Hepatocyte (in vitro differentiated cells): ENCODE results near the gene ADGRF3.

Experiments used
- CTCF ChIP-seq: fragments of 200-600 bp; sonication (generic); IDR thresholded peaks from 2 replicates; pipeline ENCODE4 v1.5.1; 2016; ENCODE audit warnings: antibody characterized with exemption, mild to moderate bottlenecking; ENCODE audit not compliant: poor library complexity
- EZH2 ChIP-seq: fragments of 200-600 bp; sonication (generic); IDR thresholded peaks from 2 replicates; pipeline ENCODE4 v1.6.1; 2016; ENCODE audit warnings: antibody characterized with exemption, mild to moderate bottlenecking, borderline replicate concordance
- EZH2phosphoT487 ChIP-seq: fragments of 200-600 bp; sonication (generic); IDR thresholded peaks from one replicate; pipeline ENCODE4 v1.6.1; 2018; ENCODE audit warnings: antibody characterized with exemption, mild to moderate bottlenecking, low read depth, moderate library complexity; ENCODE audit not compliant: unreplicated experiment, severe bottlenecking

- TF ChIP-seq CTCF (no peak), EZH2 (no peak), EZH2phosphoT487 (no peak)
These were observed 32.3 kb downstream of the ADGRF3 start for GRCh38 chr2:26314243-26314642.
